Parathyroid adenoma (tissue), 2 donors: Measurements from ENCODE around the gene YJEFN3.

ENCODE experiments used
- H2AFZ ChIP-seq: fragments of 300-600 bp; sonication (generic); one replicate; pipeline ENCODE4 v1.7.0; 2017; ENCODE audit warnings: antibody characterized with exemption, mild to moderate bottlenecking
- H3K27ac ChIP-seq: fragments of 300-600 bp; sonication (generic); one replicate; pipeline ENCODE4 v1.7.0; 2017
- H3K27me3 ChIP-seq: fragments of 300-600 bp; sonication (generic); one replicate; pipeline ENCODE4 v1.7.0; 2017; ENCODE audit warnings: low read length; ENCODE audit not compliant: control insufficient read depth, insufficient read depth
- H3K36me3 ChIP-seq: fragments of 300-600 bp; sonication (generic); one replicate; pipeline ENCODE4 v1.7.0; 2017; ENCODE audit warnings: low read length; ENCODE audit not compliant: control insufficient read depth, insufficient read depth
- H3K4me1 ChIP-seq: fragments of 300-600 bp; sonication (generic); one replicate; pipeline ENCODE4 v1.7.0; 2017; ENCODE audit warnings: control low read depth
- H3K4me2 ChIP-seq: fragments of 300-600 bp; sonication (generic); one replicate; pipeline ENCODE4 v1.7.0; 2017; ENCODE audit warnings: low read length
- H3K4me3 ChIP-seq: fragments of 300-600 bp; sonication (generic); one replicate; pipeline ENCODE4 v1.7.0; 2017; ENCODE audit warnings: low read depth, low read length
- H3K79me2 ChIP-seq: fragments of 300-600 bp; sonication (generic); one replicate; pipeline ENCODE4 v1.7.0; 2017; ENCODE audit warnings: control low read depth
- H3K9ac ChIP-seq: fragments of 300-600 bp; sonication (generic); one replicate; pipeline ENCODE4 v1.7.0; 2017; ENCODE audit warnings: mild to moderate bottlenecking
- H3K9me3 ChIP-seq: fragments of 300-600 bp; sonication (generic); one replicate; pipeline ENCODE4 v1.7.0; 2017; ENCODE audit warnings: low read length; ENCODE audit not compliant: control insufficient read depth
- CTCF ChIP-seq: fragments of 300-600 bp; sonication (generic); IDR thresholded peaks from one replicate; pipeline ENCODE4 v1.7.0; 2017; ENCODE audit warnings: antibody characterized with exemption, mild to moderate bottlenecking
- donor health status: primary hyperparathyroidism.

YJEFN3 gene

DNA sequence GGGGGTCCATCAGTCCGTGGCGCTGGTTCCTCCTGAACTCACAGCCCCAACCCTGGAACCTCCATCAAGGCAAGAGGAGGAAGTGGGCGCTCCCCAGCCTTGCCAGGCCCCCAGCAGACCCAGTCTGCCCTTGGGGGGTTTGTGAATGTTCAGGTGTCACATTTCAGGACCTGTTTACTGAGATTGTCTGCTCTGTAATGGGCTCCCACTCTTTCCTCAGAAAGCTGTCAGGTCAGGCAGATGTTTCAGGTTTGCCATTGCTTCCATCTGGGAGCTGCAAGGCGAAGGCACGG is 42.8 kb upstream of the YJEFN3 start:
- Histone ChIP-seq H3K36me3 (no peaks in the 10 kb centered on the region), H3K27ac (peak overlapping the region; percentile 98), H3K79me2 (peaks cover 33% of the 10 kb centered on the region), H3K4me2 (no peak overlapping the region), H3K27me3 (no peaks in the 10 kb centered on the region), H2AFZ (no peak overlapping the region), H3K4me3 (no peak overlapping the region), H3K9ac (no peak overlapping the region), H3K9me3 (no peaks in the 10 kb centered on the region), H3K4me1 (peaks cover 63% of the 10 kb centered on the region)
- no peak for TF ChIP-seq CTCF

- Histone ChIP-seq H3K27ac (peak overlapping the region; percentile 98), H3K9ac (no peak overlapping the region), H3K4me1 (peaks cover 63% of the 10 kb centered on the region)
Observed at GRCh38 chr19:19486343-19487076, 42.2 kb upstream of the YJEFN3 start.

DNA sequence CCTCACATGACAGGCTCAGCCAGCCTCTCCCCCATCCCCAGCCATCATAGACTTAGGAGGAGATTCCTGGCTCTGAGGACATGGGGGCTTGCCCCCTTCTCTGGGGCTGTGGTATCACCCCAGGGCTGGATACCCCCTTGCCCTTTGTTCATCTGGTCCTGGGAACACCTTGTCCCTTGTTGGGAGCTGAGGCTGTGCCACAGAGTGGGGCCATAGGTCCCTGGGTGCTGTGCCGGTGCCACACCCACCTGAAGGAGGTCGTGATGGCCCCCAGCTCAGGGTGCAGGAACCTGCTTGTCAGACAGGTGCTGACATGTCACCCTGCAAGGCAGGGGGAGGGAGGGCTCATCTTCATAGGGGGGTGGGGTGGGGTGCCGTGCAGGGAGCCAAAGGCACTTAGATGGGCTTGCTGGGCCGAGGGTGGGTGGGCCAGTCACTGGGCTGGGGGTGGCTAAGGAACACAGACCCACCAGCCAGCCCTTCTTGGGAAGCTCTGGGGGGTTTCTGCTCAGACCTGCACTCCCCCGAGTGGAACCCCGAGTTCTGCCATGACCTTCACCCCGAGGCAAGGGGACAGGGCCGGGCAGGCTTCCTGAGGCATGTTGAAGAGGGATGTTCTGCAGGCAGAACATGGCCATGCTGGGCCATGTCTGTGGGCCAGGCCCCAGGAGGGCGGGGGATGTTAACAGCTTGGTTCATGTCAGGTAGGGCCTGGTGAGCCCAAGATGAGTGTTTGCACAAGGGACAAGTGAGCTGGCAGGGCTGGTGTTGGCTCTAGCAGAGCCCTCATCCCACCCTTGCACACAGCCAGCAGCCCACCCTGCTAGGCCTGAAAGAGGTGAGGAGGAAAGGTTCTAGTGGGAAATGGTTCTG is 41.4 kb upstream of the YJEFN3 start:
- H3K27ac ChIP-seq = peak overlapping the region; percentile 98
- no peak overlapping the region for H3K9ac ChIP-seq
- no peaks in the 10 kb centered on the region for H3K9me3 ChIP-seq
- peaks cover 24% of the 10 kb centered on the region for H3K79me2 ChIP-seq
- peak overlapping the region; percentile 9 for H3K4me2 ChIP-seq
- no peaks in the 10 kb centered on the region for H3K27me3 ChIP-seq
- H3K4me3 ChIP-seq = no peak overlapping the region
- H3K4me1 ChIP-seq = peaks cover 63% of the 10 kb centered on the region
- no peaks in the 10 kb centered on the region for H3K36me3 ChIP-seq
- peak overlapping the region; percentile 17 for H2AFZ ChIP-seq
- TF ChIP-seq CTCF = no peak

More at GRCh38 chr19:19486343-19487076, 42.2 kb upstream of the YJEFN3 start:
- no peak for TF ChIP-seq CTCF
- Histone ChIP-seq H3K36me3 (no peaks in the 10 kb centered on the region), H3K79me2 (peaks cover 28% of the 10 kb centered on the region), H3K4me2 (peak overlapping the region; percentile 11), H3K4me3 (no peak overlapping the region), H3K27me3 (no peaks in the 10 kb centered on the region), H3K9me3 (no peaks in the 10 kb centered on the region), H2AFZ (peak overlapping the region; percentile 17)

GRCh38 chr19:19487950-19488874 is 40.5 kb upstream of the YJEFN3 start:
- peak overlapping the region; percentile 98 for H3K27ac ChIP-seq
- peak overlapping the region; percentile 8 for H3K4me2 ChIP-seq
- H3K4me3 ChIP-seq = peak overlapping the region; percentile 34
- no peaks in the 10 kb centered on the region for H3K27me3 ChIP-seq
- H3K79me2 ChIP-seq = peaks cover 20% of the 10 kb centered on the region
- TF ChIP-seq CTCF = no peak
- H2AFZ ChIP-seq = peak overlapping the region; percentile 85
- H3K9ac ChIP-seq = no peak overlapping the region
- H3K4me1 ChIP-seq = peaks cover 57% of the 10 kb centered on the region
- no peaks in the 10 kb centered on the region for H3K36me3 ChIP-seq
- no peaks in the 10 kb centered on the region for H3K9me3 ChIP-seq
